HCT116 (cell line): ENCODE data around the gene CAB39. TPM values are rescaled to one million over a fixed set of nuclear protein-coding genes. Genes with fewer than 3 reads are reported as not detected.
A peak's percentile ranks its signal among the peaks of the same experiment; 100 is the strongest.

Experiments used
- ATAC-seq: fragments of 200-7000 bp; cut with Tn5 transposase; 2 replicates; pipeline ENCODE4 v1.9.1; 2020; ENCODE audit warnings: mild to moderate bottlenecking, moderate library complexity
- BruUV-seq: library from RNA; stranded (reverse); fragments of 400-500 nt; replicated peaks from 2 replicates; lab custom pipeline; 2021; lab: Mats Ljungman, UMichigan
- CTCF ChIA-PET: fragments of 300-600 bp; sonication (Branson Sonifier 250); formaldehyde crosslinking; loops from one replicate; lab custom pipeline; 2021; ENCODE audit warnings: antibody characterized with exemption; lab: Charles Lee
- POLR2A ChIA-PET: fragments of 300-600, 350-600 bp; sonication (Branson Sonifier 250); formaldehyde crosslinking; loops from one replicate; lab custom pipeline; 2021; ENCODE audit warnings: antibody characterized with exemption; lab: Charles Lee
- RAD21 ChIA-PET, 2 experiments: fragments of 300-600 bp; sonication (Branson Sonifier 250); formaldehyde crosslinking; loops; one replicate each; lab custom pipeline; 2023; ENCODE audit warnings: low total read pairs in 2 of 2; ENCODE audit not compliant: uncharacterized antibody in 2 of 2, unreplicated experiment in 2 of 2, low non-redundant PET in 1 of 2; lab: Charles Lee
- DNase-seq: peaks from one replicate; pipeline ENCODE4 v3.0.0-alpha.2; 2010; ENCODE audit warnings: low read depth, low spot score
- H2AFZ ChIP-seq: fragments of 200-600 bp; shearing (Covaris generic), sonication (generic); 2 replicates; pipeline ENCODE4 v1.6.1; 2017; ENCODE audit warnings: low read depth, mixed run types, mixed read lengths, antibody characterized with exemption, low read length; ENCODE audit not compliant: poor library complexity, severe bottlenecking
- H3K27ac ChIP-seq: 2 replicates; pipeline ENCODE4 v1.5.1; 2012; ENCODE audit warnings: low read depth, low read length
- H3K27me3 ChIP-seq: fragments of 200-600 bp; sonication (generic); 2 replicates; pipeline ENCODE4 v1.6.1; 2016; ENCODE audit warnings: mixed run types, low read length, mixed read lengths; ENCODE audit not compliant: insufficient read depth
- H3K36me3 ChIP-seq, 2 experiments: fragments of 200-500 bp in 1 of 2; fragments of 200-600 bp in 1 of 2; sonication (Bioruptor generic) in 1 of 2; sonication (generic) in 1 of 2; 2 replicates each; pipeline versions ENCODE4 v1.5.1 to v1.6.1; 2014 to 2016; ENCODE audit warnings: low read length in 2 of 2, inconsistent platforms in 1 of 2, mixed read lengths in 1 of 2, mixed run types in 1 of 2; ENCODE audit not compliant: insufficient read depth in 2 of 2, control insufficient read depth in 1 of 2
- H3K4me1 ChIP-seq, 2 experiments: fragments of 200-600 bp in 1 of 2; sonication (generic) in 1 of 2; 2 replicates each; pipeline versions ENCODE4 v1.5.1 to v1.6.1; 2012 to 2017; ENCODE audit warnings: low read length in 2 of 2, inconsistent platforms in 1 of 2, mild to moderate bottlenecking in 1 of 2, mixed read lengths in 1 of 2, mixed run types in 1 of 2, moderate library complexity in 1 of 2; ENCODE audit not compliant: insufficient read depth in 2 of 2, control insufficient read depth in 1 of 2
- H3K4me2 ChIP-seq: fragments of 200-600 bp; sonication (generic); 2 replicates; pipeline ENCODE4 v1.6.1; 2017; ENCODE audit warnings: mixed run types, low read length, mixed read lengths
- H3K4me3 ChIP-seq, 2 experiments: fragments of 200-600 bp in 1 of 2; sonication (generic) in 1 of 2; replicated peaks in 1 of 2; 2 replicates each; pipeline ENCODE4 v1.5.1; 2011 to 2016; ENCODE audit warnings: low read length in 2 of 2, control low read depth in 1 of 2, low read depth in 1 of 2, mild to moderate bottlenecking in 1 of 2, mixed read lengths in 1 of 2, mixed run types in 1 of 2
- H3K79me2 ChIP-seq: fragments of 200-600 bp; sonication (generic); 2 replicates; pipeline ENCODE4 v1.6.1; 2017; ENCODE audit warnings: mild to moderate bottlenecking, mixed run types, low read length, moderate library complexity, mixed read lengths; ENCODE audit not compliant: insufficient read depth
- H3K9ac ChIP-seq: fragments of 200-600 bp; sonication (generic); 2 replicates; pipeline ENCODE4 v1.6.1; 2016; ENCODE audit warnings: low read length, mixed read lengths
- H3K9me2 ChIP-seq: fragments of 200-600 bp; sonication (generic), shearing (Covaris generic); 2 replicates; pipeline ENCODE4 v1.6.1; 2017; ENCODE audit warnings: mixed run types, mild to moderate bottlenecking, moderate library complexity; ENCODE audit not compliant: insufficient read depth
- H3K9me3 ChIP-seq, 2 experiments: fragments of 200-500 bp in 1 of 2; fragments of 200-600 bp in 1 of 2; sonication (Bioruptor generic) in 1 of 2; sonication (generic) in 1 of 2; 2 replicates each; pipeline ENCODE4 v1.6.1; 2014 to 2017; ENCODE audit warnings: low read length in 2 of 2, mixed read lengths in 2 of 2, inconsistent platforms in 1 of 2, low read depth in 1 of 2, mild to moderate bottlenecking in 1 of 2, mixed run types in 1 of 2, moderate library complexity in 1 of 2; ENCODE audit not compliant: control insufficient read depth in 1 of 2, insufficient read depth in 1 of 2
- H4K20me1 ChIP-seq: fragments of 200-600 bp; sonication (generic), shearing (Covaris generic); 2 replicates; pipeline ENCODE4 v1.6.1; 2017; ENCODE audit warnings: mixed run types, mild to moderate bottlenecking, moderate library complexity; ENCODE audit not compliant: insufficient read depth
- CTCF ChIP-seq, 3 experiments: fragments of 200-600 bp in 1 of 3; sonication (generic) in 1 of 3; IDR thresholded peaks in 2 of 3; conservative IDR thresholded peaks in 1 of 3; 2 replicates each; pipeline ENCODE4 v1.5.1; 2012 to 2017; ENCODE audit warnings: low read depth in 2 of 3, low read length in 2 of 3, antibody characterized with exemption in 1 of 3, borderline replicate concordance in 1 of 3, control low read depth in 1 of 3, mild to moderate bottlenecking in 1 of 3, mixed read lengths in 1 of 3, mixed run types in 1 of 3, moderate library complexity in 1 of 3; ENCODE audit not compliant: insufficient read depth in 1 of 3
- EZH2 ChIP-seq: fragments of 200-600 bp; sonication (generic); IDR thresholded peaks from 2 replicates; pipeline ENCODE4 v1.6.1; 2017; ENCODE audit warnings: antibody characterized with exemption, mixed run types
- FOSL1 ChIP-seq: IDR thresholded peaks from 2 replicates; pipeline ENCODE4 v1.6.1; 2012; ENCODE audit warnings: low read depth
- MAX ChIP-seq: IDR thresholded peaks from 2 replicates; pipeline ENCODE4 v1.6.1; 2012
- SIN3A ChIP-seq: IDR thresholded peaks from 2 replicates; pipeline ENCODE4 v1.6.1; 2012; ENCODE audit warnings: low read depth
- TCF7L2 ChIP-seq: IDR thresholded peaks from 2 replicates; pipeline ENCODE4 v1.7.0; 2011; ENCODE audit warnings: borderline replicate concordance, inconsistent platforms; ENCODE audit not compliant: insufficient read depth, insufficient read length; ENCODE audit errors: extremely low read depth
- YY1 ChIP-seq: IDR thresholded peaks from 2 replicates; pipeline ENCODE4 v1.6.1; 2011; ENCODE audit warnings: low read length, low read depth, moderate library complexity, mild to moderate bottlenecking; ENCODE audit not compliant: insufficient replicate concordance; ENCODE audit errors: extremely low read depth
- ZBTB33 ChIP-seq: IDR thresholded peaks from 2 replicates; pipeline ENCODE4 v1.6.1; 2011; ENCODE audit warnings: mild to moderate bottlenecking, low read length, moderate library complexity; ENCODE audit not compliant: insufficient replicate concordance; ENCODE audit errors: extremely low read depth
- intact Hi-C: fragments of 100-400 bp; cut with micrococcal nuclease; formaldehyde crosslinking; loops from 2 replicates; pipeline ENCODE4 v1.10.0; 2022
- total RNA-seq: library from RNA; stranded (reverse); gene quantifications from one replicate; pipeline ENCODE4 v1.2.1, GENCODE V29; 2021; ENCODE audit not compliant: unreplicated experiment

The CAB39 gene
- total RNA-seq, 1 experiment from 2014 or later, result 63.6 TPM

GRCh38 chr2:230781130-230781797 is 68.6 kb downstream of the CAB39 start (continued):
- TF ChIP-seq YY1, result peak; percentile 41
- TF ChIP-seq EZH2, result no peak
- no peak for TF ChIP-seq ZBTB33
- no peak; the same call in 1 of the 2 replicates for TF ChIP-seq MAX
- TF ChIP-seq FOSL1, result peak; percentile 75
- no peak for TF ChIP-seq TCF7L2
- TF ChIP-seq CTCF (IDR thresholded peaks at IDR 0.05 in 2 of 3, conservative IDR thresholded peaks at IDR 0.05 in 1 of 3; ENCODE audit: borderline replicate concordance in 1 of 3, insufficient read depth in 1 of 3, low read depth in 2 of 3, low read length in 2 of 3), result no peak
- TF ChIP-seq, all 23 proteins: peak for 7

- CTCF ChIA-PET, result interaction anchor here (1.1 kb wide), 1 partner anchor 41 kb away, joined by 3 read pairs; no protein-coding TSS in a partner anchor
- H3K4me1 ChIP-seq, result peaks cover 51 to 75% of the 10 kb centered on the region in 2 experiments
These were observed 70.5 kb downstream of the CAB39 start for GRCh38 chr2:230783101-230783500.

More at GRCh38 chr2:230783101-230783500, 70.5 kb downstream of the CAB39 start:
- Histone ChIP-seq H3K27ac (peak overlapping the region; percentile 69), H3K36me3 (peaks cover 0 to 31% of the 10 kb centered on the region in 2 experiments; a peak in 2 of 4 replicates), H3K27me3 (no peaks in the 10 kb centered on the region), H3K79me2 (peaks cover 79% of the 10 kb centered on the region), H2AFZ (no peak overlapping the region), H3K4me2 (no peak overlapping the region), H3K9me3 (peaks cover 0 to 10% of the 10 kb centered on the region in 2 experiments; a peak in 1 of 4 replicates), H3K9me2 (no peaks in the 10 kb centered on the region), H3K4me3 (no peak overlapping the region)
- DNase-seq, result no peak
- POLR2A ChIA-PET, result no interaction called here
- intact Hi-C loops, result no loop called here
- no peak for ATAC-seq
- TF ChIP-seq SIN3A, result no peak
- TF ChIP-seq ZBTB33, result no peak
- TF ChIP-seq, all 23 proteins: peak for 0
- 0 out of 2 replicates have a peak overlapping the region, but pooled peaks have one; percentile 16 for H3K9ac ChIP-seq
- no peaks in the 10 kb centered on the region for H4K20me1 ChIP-seq
- RAD21 ChIA-PET, result no interaction called here
- no TSS peak for BruUV-seq
